ENCODE data around the gene ARID3A.

DNA sequence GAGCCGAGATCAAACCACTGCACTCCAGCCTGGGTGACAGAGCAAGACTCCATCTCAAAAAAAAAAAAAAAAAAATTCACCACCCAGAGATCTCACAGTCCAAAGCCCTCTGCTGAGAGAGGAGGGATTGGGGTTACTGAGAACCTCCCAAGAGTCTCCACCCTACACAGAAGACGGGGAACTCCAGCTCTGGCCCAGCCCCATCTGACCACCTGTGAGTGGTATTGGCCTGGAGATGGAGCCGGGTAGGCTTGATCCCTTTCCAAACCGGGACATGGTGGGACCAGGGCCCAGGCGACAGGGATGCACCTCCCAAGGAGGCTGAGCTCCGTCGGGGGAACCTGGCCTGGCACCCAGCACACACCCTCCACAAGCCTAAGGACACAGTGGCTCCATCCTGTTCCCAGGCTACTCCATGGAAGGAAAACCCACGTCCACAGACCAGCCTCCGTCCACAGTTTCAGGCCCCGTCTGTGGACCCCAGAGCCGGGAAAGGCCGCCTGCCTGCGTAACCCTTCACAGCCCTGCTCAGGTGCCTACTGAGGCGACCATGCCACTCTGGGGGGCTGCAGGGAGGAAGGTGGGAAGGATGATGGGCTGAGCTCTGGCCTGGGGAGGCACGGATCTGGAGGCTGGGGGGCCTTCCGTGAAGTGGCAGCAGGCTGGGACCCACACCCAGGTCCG, 93.2 kb downstream of the ARID3A start:
- TF ChIP-seq CHD2 (IDR thresholded peaks at IDR 0.05; ENCODE audit: low read length) = no peak
- TF ChIP-seq, protein P1, sequence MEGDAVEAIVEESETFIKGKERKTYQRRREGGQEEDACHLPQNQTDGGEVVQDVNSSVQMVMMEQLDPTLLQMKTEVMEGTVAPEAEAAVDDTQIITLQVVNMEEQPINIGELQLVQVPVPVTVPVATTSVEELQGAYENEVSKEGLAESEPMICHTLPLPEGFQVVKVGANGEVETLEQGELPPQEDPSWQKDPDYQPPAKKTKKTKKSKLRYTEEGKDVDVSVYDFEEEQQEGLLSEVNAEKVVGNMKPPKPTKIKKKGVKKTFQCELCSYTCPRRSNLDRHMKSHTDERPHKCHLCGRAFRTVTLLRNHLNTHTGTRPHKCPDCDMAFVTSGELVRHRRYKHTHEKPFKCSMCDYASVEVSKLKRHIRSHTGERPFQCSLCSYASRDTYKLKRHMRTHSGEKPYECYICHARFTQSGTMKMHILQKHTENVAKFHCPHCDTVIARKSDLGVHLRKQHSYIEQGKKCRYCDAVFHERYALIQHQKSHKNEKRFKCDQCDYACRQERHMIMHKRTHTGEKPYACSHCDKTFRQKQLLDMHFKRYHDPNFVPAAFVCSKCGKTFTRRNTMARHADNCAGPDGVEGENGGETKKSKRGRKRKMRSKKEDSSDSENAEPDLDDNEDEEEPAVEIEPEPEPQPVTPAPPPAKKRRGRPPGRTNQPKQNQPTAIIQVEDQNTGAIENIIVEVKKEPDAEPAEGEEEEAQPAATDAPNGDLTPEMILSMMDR (IDR thresholded peaks at IDR 0.05; ENCODE audit: control extremely low read depth in 1 of 3, insufficient read depth in 1 of 3, low read depth in 1 of 3, low read length in 3 of 3) = no peak
- no peak for TF ChIP-seq EZH2 (IDR thresholded peaks at IDR 0.05; ENCODE audit: low read depth, low read length, severe bottlenecking)
- no peak for TF ChIP-seq NANOG (IDR thresholded peaks at IDR 0.05; ENCODE audit: insufficient read depth, low read depth, low read length, poor library complexity, severe bottlenecking)
- no peak for TF ChIP-seq MAFK (IDR thresholded peaks at IDR 0.05; ENCODE audit: low read depth, low read length)
- no peak for TF ChIP-seq SIN3A (conservative IDR thresholded peaks at IDR 0.05 in 1 of 2, IDR thresholded peaks at IDR 0.05 in 1 of 2; ENCODE audit: low read depth in 1 of 2, low read length in 2 of 2)
- TF ChIP-seq NRF1 (IDR thresholded peaks at IDR 0.05; ENCODE audit: low read depth, low read length) = no peak
